K562 (cell line): ENCODE results near the gene MAPK13. TPM values are rescaled to one million over a fixed set of nuclear protein-coding genes. Genes with fewer than 3 reads are reported as not detected.
A peak's percentile ranks its signal among the peaks of the same experiment; 100 is the strongest.

ENCODE experiments used
- BRD9 ChIP-seq: fragments of 450-650 bp; IDR thresholded peaks from 2 replicates; pipeline ENCODE4 v1.6.1; 2018; ENCODE audit warnings: low read depth; ENCODE audit not compliant: partially characterized antibody
- MAFG ChIP-seq: fragments of 450-650 bp; conservative IDR thresholded peaks from 2 replicates; pipeline ENCODE4 v1.6.1; 2016; ENCODE audit warnings: missing genetic modification characterization, missing compliant biosample characterization
- MAFK ChIP-seq: IDR thresholded peaks from 2 replicates; pipeline ENCODE4 v1.6.1; 2011; ENCODE audit warnings: low read length, improper control_type of control experiment
- MTA3 ChIP-seq: fragments of 450-650 bp; formaldehyde crosslinking; IDR thresholded peaks from 2 replicates; pipeline ENCODE4 v1.6.1; 2017; ENCODE audit warnings: mild to moderate bottlenecking, borderline replicate concordance
- PML ChIP-seq: IDR thresholded peaks from 2 replicates; pipeline ENCODE4 v1.6.1; 2012; ENCODE audit warnings: low read length, inconsistent platforms
- PURB ChIP-seq: sonication (generic); formaldehyde crosslinking; IDR thresholded peaks from 2 replicates; pipeline ENCODE4 v1.9.0; 2021; ENCODE audit warnings: low read depth, mild to moderate bottlenecking, missing genetic modification reagents
- RB1 ChIP-seq: fragments of 450-650 bp; IDR thresholded peaks from 2 replicates; pipeline ENCODE4 v1.6.1; 2017; ENCODE audit warnings: low read depth, mild to moderate bottlenecking
- RBBP5 ChIP-seq: fragments of 200-600 bp; sonication (generic); IDR thresholded peaks from 2 replicates; pipeline ENCODE4 v1.6.1; 2012; ENCODE audit warnings: borderline replicate concordance, mild to moderate bottlenecking, low read length, control low read depth, inconsistent platforms; ENCODE audit not compliant: insufficient read depth, poor library complexity, severe bottlenecking
- SIN3A ChIP-seq, 2 experiments: fragments of 150-350 bp in 1 of 2; IDR thresholded peaks; 2 replicates each; pipeline ENCODE4 v1.6.1; 2011 to 2016; ENCODE audit warnings: borderline replicate concordance in 2 of 2, low read depth in 2 of 2, low read length in 2 of 2, mild to moderate bottlenecking in 2 of 2, moderate library complexity in 2 of 2; ENCODE audit not compliant: control insufficient read depth in 1 of 2
- polyA plus RNA-seq, 8 experiments: library from polyadenylated mRNA; depleted of rRNA in 4 of 8; stranded (reverse) in 5 of 8; unstranded in 3 of 8; fragments of >200 nt; fragmentation: Nextera tagmentation in 2 of 8; fragmentation: Illumina TruSeq in 1 of 8; extraction: Ambion mirVana in 2 of 8; extraction: Trizol in 1 of 8; gene quantifications; 2 replicates each; pipeline versions ENCODE4 v1.2.1 to v1.2.3, GENCODE V29; 2011 to 2014; ENCODE audit warnings: inconsistent platforms in 1 of 8, missing spikeins in 1 of 8
- total RNA-seq, 7 experiments: library from RNA; depleted of rRNA in 6 of 7; stranded (reverse); fragments of >200 nt in 6 of 7; fragmentation: Illumina TruSeq in 2 of 7; extraction: Trizol in 2 of 7; gene quantifications; 2 replicates each; pipeline versions ENCODE4 v1.2.1 to v1.2.3, GENCODE V29; 2011 to 2021; ENCODE audit warnings: low replicate concordance in 1 of 7
- TF ChIP-seq, protein P1 (sequence below): fragments of 200-600 bp; sonication (generic); IDR thresholded peaks from one replicate; pipeline ENCODE4 v1.6.1; 2012; ENCODE audit warnings: mild to moderate bottlenecking, low read depth, low read length, inconsistent platforms
- TF ChIP-seq, protein P2 (sequence below): sonication (generic); formaldehyde crosslinking; IDR thresholded peaks from 2 replicates; pipeline ENCODE4 v1.8.0; 2022; ENCODE audit warnings: mild to moderate bottlenecking, missing genetic modification reagents
- TF ChIP-seq, protein P3 (sequence below): conservative IDR thresholded peaks from 2 replicates; pipeline ENCODE4 v1.6.1; 2011; ENCODE audit warnings: low read depth, mild to moderate bottlenecking, low read length; ENCODE audit not compliant: control insufficient read depth
- TF ChIP-seq, protein P4 (sequence below): fragments of 450-650 bp; formaldehyde crosslinking; IDR thresholded peaks from 2 replicates; pipeline ENCODE4 v1.4.0; 2022; ENCODE audit warnings: mild to moderate bottlenecking, moderate library complexity

Gene MAPK13
- total and polyA plus RNA-seq, 9 of the 15 experiments (the other 6 are each of a cell fraction or from before 2014, with no cell fraction given), result 0.03 to 2.3 (median 0.48) TPM; not detected in 1

DNA sequence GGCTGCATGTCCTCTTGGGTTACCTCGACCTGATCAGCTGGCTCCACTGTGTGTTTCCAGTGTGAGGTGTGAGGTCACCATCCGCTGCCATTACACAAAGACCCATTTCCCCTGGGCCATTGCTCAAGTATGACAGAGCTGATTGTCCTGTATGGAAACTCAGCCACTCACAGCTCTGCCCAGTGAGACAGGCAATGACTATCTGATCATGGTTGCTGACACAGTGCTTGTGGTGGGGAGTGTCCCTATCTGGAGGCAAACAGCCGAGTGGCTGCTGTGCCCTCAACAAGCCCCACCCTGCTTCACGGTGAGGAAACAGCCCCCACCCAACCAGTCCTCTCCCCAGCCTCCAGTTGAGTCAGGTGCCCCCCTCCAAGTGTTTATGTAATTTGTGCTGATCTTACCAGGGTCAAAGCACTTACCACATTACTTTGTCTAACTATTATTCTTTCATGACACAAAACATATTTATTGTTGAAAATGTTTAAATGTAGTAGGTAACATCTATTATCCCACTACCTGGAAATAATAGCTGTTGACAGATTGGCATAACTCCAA is 11.7 kb upstream of the MAPK13 start (continued):
- peak; percentile 97 for TF ChIP-seq MTA3
- TF ChIP-seq, protein P1, sequence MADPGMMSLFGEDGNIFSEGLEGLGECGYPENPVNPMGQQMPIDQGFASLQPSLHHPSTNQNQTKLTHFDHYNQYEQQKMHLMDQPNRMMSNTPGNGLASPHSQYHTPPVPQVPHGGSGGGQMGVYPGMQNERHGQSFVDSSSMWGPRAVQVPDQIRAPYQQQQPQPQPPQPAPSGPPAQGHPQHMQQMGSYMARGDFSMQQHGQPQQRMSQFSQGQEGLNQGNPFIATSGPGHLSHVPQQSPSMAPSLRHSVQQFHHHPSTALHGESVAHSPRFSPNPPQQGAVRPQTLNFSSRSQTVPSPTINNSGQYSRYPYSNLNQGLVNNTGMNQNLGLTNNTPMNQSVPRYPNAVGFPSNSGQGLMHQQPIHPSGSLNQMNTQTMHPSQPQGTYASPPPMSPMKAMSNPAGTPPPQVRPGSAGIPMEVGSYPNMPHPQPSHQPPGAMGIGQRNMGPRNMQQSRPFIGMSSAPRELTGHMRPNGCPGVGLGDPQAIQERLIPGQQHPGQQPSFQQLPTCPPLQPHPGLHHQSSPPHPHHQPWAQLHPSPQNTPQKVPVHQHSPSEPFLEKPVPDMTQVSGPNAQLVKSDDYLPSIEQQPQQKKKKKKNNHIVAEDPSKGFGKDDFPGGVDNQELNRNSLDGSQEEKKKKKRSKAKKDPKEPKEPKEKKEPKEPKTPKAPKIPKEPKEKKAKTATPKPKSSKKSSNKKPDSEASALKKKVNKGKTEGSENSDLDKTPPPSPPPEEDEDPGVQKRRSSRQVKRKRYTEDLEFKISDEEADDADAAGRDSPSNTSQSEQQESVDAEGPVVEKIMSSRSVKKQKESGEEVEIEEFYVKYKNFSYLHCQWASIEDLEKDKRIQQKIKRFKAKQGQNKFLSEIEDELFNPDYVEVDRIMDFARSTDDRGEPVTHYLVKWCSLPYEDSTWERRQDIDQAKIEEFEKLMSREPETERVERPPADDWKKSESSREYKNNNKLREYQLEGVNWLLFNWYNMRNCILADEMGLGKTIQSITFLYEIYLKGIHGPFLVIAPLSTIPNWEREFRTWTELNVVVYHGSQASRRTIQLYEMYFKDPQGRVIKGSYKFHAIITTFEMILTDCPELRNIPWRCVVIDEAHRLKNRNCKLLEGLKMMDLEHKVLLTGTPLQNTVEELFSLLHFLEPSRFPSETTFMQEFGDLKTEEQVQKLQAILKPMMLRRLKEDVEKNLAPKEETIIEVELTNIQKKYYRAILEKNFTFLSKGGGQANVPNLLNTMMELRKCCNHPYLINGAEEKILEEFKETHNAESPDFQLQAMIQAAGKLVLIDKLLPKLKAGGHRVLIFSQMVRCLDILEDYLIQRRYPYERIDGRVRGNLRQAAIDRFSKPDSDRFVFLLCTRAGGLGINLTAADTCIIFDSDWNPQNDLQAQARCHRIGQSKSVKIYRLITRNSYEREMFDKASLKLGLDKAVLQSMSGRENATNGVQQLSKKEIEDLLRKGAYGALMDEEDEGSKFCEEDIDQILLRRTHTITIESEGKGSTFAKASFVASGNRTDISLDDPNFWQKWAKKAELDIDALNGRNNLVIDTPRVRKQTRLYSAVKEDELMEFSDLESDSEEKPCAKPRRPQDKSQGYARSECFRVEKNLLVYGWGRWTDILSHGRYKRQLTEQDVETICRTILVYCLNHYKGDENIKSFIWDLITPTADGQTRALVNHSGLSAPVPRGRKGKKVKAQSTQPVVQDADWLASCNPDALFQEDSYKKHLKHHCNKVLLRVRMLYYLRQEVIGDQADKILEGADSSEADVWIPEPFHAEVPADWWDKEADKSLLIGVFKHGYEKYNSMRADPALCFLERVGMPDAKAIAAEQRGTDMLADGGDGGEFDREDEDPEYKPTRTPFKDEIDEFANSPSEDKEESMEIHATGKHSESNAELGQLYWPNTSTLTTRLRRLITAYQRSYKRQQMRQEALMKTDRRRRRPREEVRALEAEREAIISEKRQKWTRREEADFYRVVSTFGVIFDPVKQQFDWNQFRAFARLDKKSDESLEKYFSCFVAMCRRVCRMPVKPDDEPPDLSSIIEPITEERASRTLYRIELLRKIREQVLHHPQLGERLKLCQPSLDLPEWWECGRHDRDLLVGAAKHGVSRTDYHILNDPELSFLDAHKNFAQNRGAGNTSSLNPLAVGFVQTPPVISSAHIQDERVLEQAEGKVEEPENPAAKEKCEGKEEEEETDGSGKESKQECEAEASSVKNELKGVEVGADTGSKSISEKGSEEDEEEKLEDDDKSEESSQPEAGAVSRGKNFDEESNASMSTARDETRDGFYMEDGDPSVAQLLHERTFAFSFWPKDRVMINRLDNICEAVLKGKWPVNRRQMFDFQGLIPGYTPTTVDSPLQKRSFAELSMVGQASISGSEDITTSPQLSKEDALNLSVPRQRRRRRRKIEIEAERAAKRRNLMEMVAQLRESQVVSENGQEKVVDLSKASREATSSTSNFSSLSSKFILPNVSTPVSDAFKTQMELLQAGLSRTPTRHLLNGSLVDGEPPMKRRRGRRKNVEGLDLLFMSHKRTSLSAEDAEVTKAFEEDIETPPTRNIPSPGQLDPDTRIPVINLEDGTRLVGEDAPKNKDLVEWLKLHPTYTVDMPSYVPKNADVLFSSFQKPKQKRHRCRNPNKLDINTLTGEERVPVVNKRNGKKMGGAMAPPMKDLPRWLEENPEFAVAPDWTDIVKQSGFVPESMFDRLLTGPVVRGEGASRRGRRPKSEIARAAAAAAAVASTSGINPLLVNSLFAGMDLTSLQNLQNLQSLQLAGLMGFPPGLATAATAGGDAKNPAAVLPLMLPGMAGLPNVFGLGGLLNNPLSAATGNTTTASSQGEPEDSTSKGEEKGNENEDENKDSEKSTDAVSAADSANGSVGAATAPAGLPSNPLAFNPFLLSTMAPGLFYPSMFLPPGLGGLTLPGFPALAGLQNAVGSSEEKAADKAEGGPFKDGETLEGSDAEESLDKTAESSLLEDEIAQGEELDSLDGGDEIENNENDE, result no peak
- peak; percentile 88 for TF ChIP-seq MAFK
- TF ChIP-seq, protein P2, sequence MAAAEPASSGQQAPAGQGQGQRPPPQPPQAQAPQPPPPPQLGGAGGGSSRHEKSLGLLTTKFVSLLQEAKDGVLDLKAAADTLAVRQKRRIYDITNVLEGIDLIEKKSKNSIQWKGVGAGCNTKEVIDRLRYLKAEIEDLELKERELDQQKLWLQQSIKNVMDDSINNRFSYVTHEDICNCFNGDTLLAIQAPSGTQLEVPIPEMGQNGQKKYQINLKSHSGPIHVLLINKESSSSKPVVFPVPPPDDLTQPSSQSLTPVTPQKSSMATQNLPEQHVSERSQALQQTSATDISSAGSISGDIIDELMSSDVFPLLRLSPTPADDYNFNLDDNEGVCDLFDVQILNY (CRISPR knock-in tag), result no peak
- TF ChIP-seq PML, result peak; percentile 32; the same call in 1 of the 2 replicates
- TF ChIP-seq, protein P3, sequence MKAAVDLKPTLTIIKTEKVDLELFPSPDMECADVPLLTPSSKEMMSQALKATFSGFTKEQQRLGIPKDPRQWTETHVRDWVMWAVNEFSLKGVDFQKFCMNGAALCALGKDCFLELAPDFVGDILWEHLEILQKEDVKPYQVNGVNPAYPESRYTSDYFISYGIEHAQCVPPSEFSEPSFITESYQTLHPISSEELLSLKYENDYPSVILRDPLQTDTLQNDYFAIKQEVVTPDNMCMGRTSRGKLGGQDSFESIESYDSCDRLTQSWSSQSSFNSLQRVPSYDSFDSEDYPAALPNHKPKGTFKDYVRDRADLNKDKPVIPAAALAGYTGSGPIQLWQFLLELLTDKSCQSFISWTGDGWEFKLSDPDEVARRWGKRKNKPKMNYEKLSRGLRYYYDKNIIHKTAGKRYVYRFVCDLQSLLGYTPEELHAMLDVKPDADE, result 0 out of 2 replicates have a peak, but pooled peaks have one; percentile 46
- peak; percentile 49; the same call in 1 of the 2 replicates for TF ChIP-seq RB1
- TF ChIP-seq PURB (CRISPR knock-in tag), result no peak
- peak; percentile 51 for TF ChIP-seq BRD9
- TF ChIP-seq RBBP5, result peak; percentile 33
- TF ChIP-seq, protein P4, sequence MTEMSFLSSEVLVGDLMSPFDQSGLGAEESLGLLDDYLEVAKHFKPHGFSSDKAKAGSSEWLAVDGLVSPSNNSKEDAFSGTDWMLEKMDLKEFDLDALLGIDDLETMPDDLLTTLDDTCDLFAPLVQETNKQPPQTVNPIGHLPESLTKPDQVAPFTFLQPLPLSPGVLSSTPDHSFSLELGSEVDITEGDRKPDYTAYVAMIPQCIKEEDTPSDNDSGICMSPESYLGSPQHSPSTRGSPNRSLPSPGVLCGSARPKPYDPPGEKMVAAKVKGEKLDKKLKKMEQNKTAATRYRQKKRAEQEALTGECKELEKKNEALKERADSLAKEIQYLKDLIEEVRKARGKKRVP (CRISPR knock-in tag), result no peak
- TF ChIP-seq SIN3A (IDR thresholded peaks at IDR 0.05; ENCODE audit: borderline replicate concordance in 2 of 2, control insufficient read depth in 1 of 2, low read depth in 2 of 2, low read length in 2 of 2), result peak in 1 of 2 experiments; percentile 64; a peak in 1 of 4 replicates
- peak; percentile 85 for TF ChIP-seq MAFG (tag)
